Activated CD4-positive, alpha-beta T cell treated with anti-CD3 and anti-CD28 coated beads for 36 hours (primary cell): ENCODE results near the gene SLC35D1. TPM values are rescaled to one million over a fixed set of nuclear protein-coding genes. Genes with fewer than 3 reads are reported as not detected.

Experiments used
- ATAC-seq: fragments of 200-7000 bp; cut with Tn5 transposase; one replicate; pipeline ENCODE4 v1.10.0; 2021; ENCODE audit warnings: mild to moderate bottlenecking, moderate library complexity
- CTCF ChIA-PET: fragments of 350-600 bp; sonication (Branson Sonifier 250); formaldehyde crosslinking; loops from one replicate; lab custom pipeline; 2021; ENCODE audit warnings: antibody characterized with exemption; lab: Charles Lee
- POLR2A ChIA-PET: fragments of 350-600 bp; sonication (Branson Sonifier 250); formaldehyde crosslinking; loops from one replicate; lab custom pipeline; 2021; ENCODE audit warnings: antibody characterized with exemption, inconsistent platforms; lab: Charles Lee
- DNase-seq: peaks from one replicate; pipeline ENCODE4 v3.0.0-alpha.2; 2020
- H3K27ac Mint-ChIP-seq: one replicate; pipeline ENCODE4 v1.8.0; 2021; ENCODE audit warnings: mixed read lengths
- H3K27me3 Mint-ChIP-seq: one replicate; pipeline ENCODE4 v1.8.0; 2021; ENCODE audit warnings: mixed read lengths
- H3K36me3 Mint-ChIP-seq: one replicate; pipeline ENCODE4 v1.8.0; 2021; ENCODE audit warnings: low read depth, mixed read lengths
- H3K4me1 Mint-ChIP-seq: one replicate; pipeline ENCODE4 v1.8.0; 2021; ENCODE audit warnings: mixed read lengths
- H3K4me3 Mint-ChIP-seq: one replicate; pipeline ENCODE4 v1.8.0; 2021; ENCODE audit warnings: mild to moderate bottlenecking, moderate library complexity, mixed read lengths
- H3K9me3 Mint-ChIP-seq: one replicate; pipeline ENCODE4 v1.8.0; 2021; ENCODE audit warnings: low read depth, mixed read lengths
- intact Hi-C, 2 experiments: fragments of 100-400 bp; cut with DNase I in 1 of 2; cut with micrococcal nuclease in 1 of 2; formaldehyde crosslinking; loops; one replicate each; pipeline versions ENCODE4 v1.14.2 to v1.15.1; 2022 to 2024; cut with DNase I, micrococcal nuclease
- total RNA-seq, 2 experiments: library from RNA; stranded (reverse); gene quantifications; one replicate each; pipeline ENCODE4 v1.2.3, GENCODE V29; 2021

SLC35D1 gene
- total RNA-seq, 2 experiments from 2014 or later: 8.7 to 10.3 TPM

DNA sequence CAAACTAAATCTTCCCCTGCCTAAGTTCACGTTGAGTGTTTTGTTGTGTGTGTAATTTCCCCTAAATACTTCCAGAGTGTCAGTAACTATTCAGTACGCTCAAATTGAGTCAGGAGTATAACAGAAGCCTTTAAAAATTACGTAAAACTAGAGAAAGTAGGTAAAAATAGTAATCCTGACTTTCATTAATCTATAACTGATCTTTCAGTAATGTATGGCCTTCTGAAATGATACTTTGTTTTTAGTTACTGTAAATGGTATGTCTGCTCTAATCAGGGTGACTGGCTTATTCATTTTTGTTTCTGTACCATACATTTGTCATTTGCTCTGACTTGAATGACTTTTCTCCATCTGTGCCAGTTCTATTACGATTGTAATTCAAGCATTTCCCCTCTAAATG is 99.7 kb downstream of the SLC35D1 start:
- ATAC-seq (peak; percentile 86), DNase-seq (no peak)
- Mint-ChIP-seq H3K36me3 (peaks cover 57% of the 10 kb centered on the region), H3K27ac (peak overlapping the region; percentile 69), H3K4me1 (peaks cover 27% of the 10 kb centered on the region), H3K27me3 (no peaks in the 10 kb centered on the region), H3K4me3 (no peak overlapping the region), H3K9me3 (no peaks in the 10 kb centered on the region)
- intact Hi-C loops: no loop called here
- CTCF ChIA-PET: no interaction called here
- POLR2A ChIA-PET: no interaction called here

DNA sequence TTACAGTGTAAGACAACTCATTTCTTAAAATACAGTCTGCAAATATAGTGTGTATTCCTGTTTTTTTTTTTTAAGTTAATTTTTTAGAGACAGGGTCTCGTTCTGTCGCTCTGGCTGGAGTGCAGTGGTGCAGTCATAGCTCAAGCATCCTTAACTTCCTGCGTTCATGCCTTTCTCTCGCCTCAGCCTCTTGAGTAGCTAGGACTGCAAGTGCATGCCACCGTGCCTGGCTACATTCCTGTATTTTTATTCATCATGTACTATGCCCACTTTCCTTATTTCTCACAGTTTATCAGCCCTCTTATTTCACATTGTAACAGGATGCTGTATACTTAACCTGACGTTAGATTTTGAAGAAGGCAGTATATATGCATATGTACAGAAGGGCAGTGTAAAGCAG is 102.4 kb downstream of the SLC35D1 start:
- no peaks in the 10 kb centered on the region for H3K27me3 Mint-ChIP-seq
- DNase-seq (no peak), ATAC-seq (no peak)
- H3K27ac Mint-ChIP-seq: peak overlapping the region; percentile 4
- H3K9me3 Mint-ChIP-seq: no peaks in the 10 kb centered on the region
- H3K36me3 Mint-ChIP-seq: peaks cover 65% of the 10 kb centered on the region
- CTCF ChIA-PET: interaction anchor here (1.4 kb wide), 1 partner anchor 188 kb away, joined by 4 read pairs; no protein-coding TSS in a partner anchor
- no peak overlapping the region for H3K4me3 Mint-ChIP-seq
- POLR2A ChIA-PET: interaction anchor here (0.6 to 0.7 kb wide), 2 partner anchors 178 to 318 kb away, joined by 3 read pairs; no protein-coding TSS in a partner anchor
- peaks cover 35% of the 10 kb centered on the region for H3K4me1 Mint-ChIP-seq
- intact Hi-C loops: no loop called here

Other genes starting within 250 kb of the SLC35D1 start
- gene DNAI4, start 129.3 kb downstream of the SLC35D1 start, total RNA-seq: 1 to 10 TPM in 1 of 2 experiments, under 1 TPM in 1; 0.87 to 3.6 TPM
- 10 to 100 TPM; 49.7 to 51.5 TPM for gene MIER1, start 129.2 kb downstream of the SLC35D1 start, total RNA-seq
- gene C1orf141, start 80.8 kb upstream of the SLC35D1 start, total RNA-seq: under 1 TPM in 1 of 2 experiments, not detected in 1; 0.11 TPM
- gene IL23R, start 112.3 kb upstream of the SLC35D1 start, total RNA-seq: 1 to 10 TPM; 7.1 to 9.3 TPM